Naive B cell (primary cell): ENCODE measurements around the gene PCBP3. TPM values are rescaled to one million over a fixed set of nuclear protein-coding genes. Genes with fewer than 3 reads are reported as not detected.
A peak's percentile ranks its signal among the peaks of the same experiment; 100 is the strongest.

ENCODE experiments used
- ATAC-seq, 2 donors: fragments of 150-1000 bp; cut with Tn5 transposase; 2 replicates each; pipeline ENCODE4 v1.10.0; 2021; ENCODE audit warnings: low read depth in 2 of 2, mild to moderate bottlenecking in 2 of 2, moderate library complexity in 2 of 2
- DNase-seq: peaks from one replicate; pipeline ENCODE4 v3.0.0; 2022
- H3K27ac Mint-ChIP-seq, 6 donors: one replicate each; pipeline ENCODE4 v1.8.0; 2020 to 2022; ENCODE audit warnings: mild to moderate bottlenecking in 6 of 6, mixed read lengths in 6 of 6, moderate library complexity in 5 of 6, inconsistent platforms in 2 of 6
- H3K27me3 Mint-ChIP-seq, 3 donors: one replicate each; pipeline ENCODE4 v1.8.0; 2021 to 2022; ENCODE audit warnings: mixed read lengths in 3 of 3, mild to moderate bottlenecking in 1 of 3
- H3K36me3 Mint-ChIP-seq, 2 donors: one replicate each; pipeline ENCODE4 v1.8.0; 2020 to 2022; ENCODE audit warnings: mixed read lengths in 2 of 2, inconsistent platforms in 1 of 2, mild to moderate bottlenecking in 1 of 2
- H3K4me1 Mint-ChIP-seq, 3 donors: one replicate each; pipeline ENCODE4 v1.8.0; 2020 to 2022; ENCODE audit warnings: mixed read lengths in 3 of 3, inconsistent platforms in 1 of 3, mild to moderate bottlenecking in 1 of 3, moderate library complexity in 1 of 3
- H3K4me3 Mint-ChIP-seq, 8 donors: one replicate each; pipeline ENCODE4 v1.8.0; 2020 to 2022; ENCODE audit warnings: mild to moderate bottlenecking in 8 of 8, mixed read lengths in 8 of 8, moderate library complexity in 8 of 8, inconsistent platforms in 2 of 8
- H3K9me3 Mint-ChIP-seq, 7 donors: one replicate each; pipeline ENCODE4 v1.8.0; 2020 to 2022; ENCODE audit warnings: mixed read lengths in 7 of 7, mild to moderate bottlenecking in 5 of 7, inconsistent platforms in 2 of 7, moderate library complexity in 1 of 7
- polyA plus RNA-seq, 6 donors: library from polyadenylated mRNA; unstranded; fragments of 300-500 nt; fragmentation: Illumina TruSeq; gene quantifications; one replicate each; pipeline ENCODE4 v1.2.3, GENCODE V29; 2021; ENCODE audit warnings: low read depth in 6 of 6

Gene PCBP3
- polyA plus RNA-seq, 6 donors from 2014 or later: 0.60 to 1.5 (median 0.93) TPM; not detected in 2

- Mint-ChIP-seq H3K27me3 (peaks cover 18 to 37% (median 26%) of the 10 kb centered on the region in 3 donors), H3K27ac (peak overlapping the region in 1 of 6 donors; percentile 64), H3K36me3 (no peaks in the 10 kb centered on the region), H3K4me3 (no peak overlapping the region), H3K9me3 (peaks cover 0 to 1% (median 0%) of the 10 kb centered on the region in 7 donors), H3K4me1 (peaks cover 5 to 8% (median 7%) of the 10 kb centered on the region in 3 donors)
- no peak for DNase-seq
- no peak for ATAC-seq
Measured at GRCh38 chr21:45979141-45979631, 335.7 kb downstream of the PCBP3 start.

DNA sequence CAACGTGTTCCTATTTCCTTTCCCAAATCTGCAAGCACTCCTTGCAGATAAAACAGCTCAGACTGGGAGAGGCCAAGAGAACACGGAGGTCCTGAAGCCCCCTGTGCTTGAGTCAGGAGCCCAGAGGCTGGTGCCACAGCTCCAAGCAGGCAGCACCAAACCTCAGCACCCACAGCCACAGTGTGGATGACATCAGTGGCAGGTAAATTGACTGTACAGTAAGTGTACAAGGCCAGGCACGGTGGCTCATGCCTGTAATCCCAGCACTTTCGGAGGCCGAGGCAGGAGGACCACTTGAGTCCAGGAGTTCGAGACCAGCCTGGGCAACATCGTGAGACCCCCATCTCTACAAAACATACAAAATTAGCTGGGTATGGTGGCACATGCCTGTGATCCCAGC is 336.1 kb downstream of the PCBP3 start:
- peak overlapping the region in 1 of 6 donors; percentile 64 for H3K27ac Mint-ChIP-seq
- H3K9me3 Mint-ChIP-seq: peaks cover 0 to 4% (median 1%) of the 10 kb centered on the region in 7 donors
- ATAC-seq: no peak
- H3K4me3 Mint-ChIP-seq: peak overlapping the region in 1 of 8 donors; percentile 61
- DNase-seq: no peak
- no peaks in the 10 kb centered on the region for H3K36me3 Mint-ChIP-seq
- peaks cover 4 to 10% (median 5%) of the 10 kb centered on the region in 3 donors for H3K4me1 Mint-ChIP-seq
- peaks cover 20 to 32% (median 31%) of the 10 kb centered on the region in 3 donors for H3K27me3 Mint-ChIP-seq

DNA sequence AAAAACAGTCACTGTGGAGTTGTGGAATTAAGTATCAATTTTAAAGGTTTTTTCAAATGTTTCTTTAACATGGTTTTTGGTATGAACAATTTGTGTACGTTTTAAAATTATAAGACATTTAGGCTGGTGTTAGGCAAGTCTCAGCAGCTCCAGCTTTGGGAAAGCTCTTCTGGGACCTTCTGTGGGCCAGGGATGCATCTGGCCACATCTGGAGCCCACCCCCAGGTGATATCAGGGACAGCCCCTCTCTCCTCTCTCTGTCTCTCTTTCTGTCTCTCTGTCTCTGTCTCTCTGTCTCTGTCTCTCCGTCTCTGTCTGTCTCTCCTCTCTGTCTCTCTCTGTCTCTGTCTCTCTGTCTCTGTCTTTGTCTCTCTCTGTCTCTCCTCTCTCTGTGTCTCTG is 336.7 kb downstream of the PCBP3 start:
- Mint-ChIP-seq H3K36me3 (no peaks in the 10 kb centered on the region), H3K27me3 (peaks cover 25 to 33% (median 26%) of the 10 kb centered on the region in 3 donors), H3K4me1 (peaks cover 5 to 11% (median 7%) of the 10 kb centered on the region in 3 donors), H3K9me3 (peaks cover 0 to 10% (median 1%) of the 10 kb centered on the region in 7 donors), H3K4me3 (peak overlapping the region in 1 of 8 donors; percentile 5), H3K27ac (no peak overlapping the region)
- ATAC-seq (no peak), DNase-seq (no peak)

DNA sequence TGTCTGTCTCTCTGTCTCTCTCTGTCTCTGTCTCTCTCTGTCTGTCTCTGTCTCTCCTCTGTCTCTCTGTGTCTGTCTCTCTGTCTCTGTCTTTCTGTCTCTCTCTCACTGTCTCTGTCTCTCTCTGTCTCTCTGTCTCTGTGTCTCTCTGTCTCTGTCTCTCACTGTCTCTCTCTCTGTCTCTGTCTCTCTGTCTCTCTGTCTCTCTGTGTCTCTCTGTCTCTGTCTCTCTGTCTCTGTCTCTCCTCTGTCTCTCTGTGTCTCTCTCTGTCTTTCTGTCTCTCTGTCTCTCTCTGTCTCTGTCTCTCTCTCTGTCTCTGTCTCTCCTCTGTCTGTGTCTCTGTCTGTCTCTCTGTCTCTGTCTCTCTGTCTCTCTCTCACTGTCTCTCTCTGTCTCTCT is 337.2 kb downstream of the PCBP3 start:
- ATAC-seq (no peak), DNase-seq (no peak)
- Mint-ChIP-seq H3K27ac (no peak overlapping the region), H3K27me3 (peaks cover 21 to 32% (median 22%) of the 10 kb centered on the region in 3 donors), H3K4me1 (peaks cover under 1 to 7% (median 4%) of the 10 kb centered on the region in 3 donors), H3K9me3 (peaks cover 0 to 11% (median 0%) of the 10 kb centered on the region in 7 donors), H3K4me3 (no peak overlapping the region), H3K36me3 (no peaks in the 10 kb centered on the region)

DNA sequence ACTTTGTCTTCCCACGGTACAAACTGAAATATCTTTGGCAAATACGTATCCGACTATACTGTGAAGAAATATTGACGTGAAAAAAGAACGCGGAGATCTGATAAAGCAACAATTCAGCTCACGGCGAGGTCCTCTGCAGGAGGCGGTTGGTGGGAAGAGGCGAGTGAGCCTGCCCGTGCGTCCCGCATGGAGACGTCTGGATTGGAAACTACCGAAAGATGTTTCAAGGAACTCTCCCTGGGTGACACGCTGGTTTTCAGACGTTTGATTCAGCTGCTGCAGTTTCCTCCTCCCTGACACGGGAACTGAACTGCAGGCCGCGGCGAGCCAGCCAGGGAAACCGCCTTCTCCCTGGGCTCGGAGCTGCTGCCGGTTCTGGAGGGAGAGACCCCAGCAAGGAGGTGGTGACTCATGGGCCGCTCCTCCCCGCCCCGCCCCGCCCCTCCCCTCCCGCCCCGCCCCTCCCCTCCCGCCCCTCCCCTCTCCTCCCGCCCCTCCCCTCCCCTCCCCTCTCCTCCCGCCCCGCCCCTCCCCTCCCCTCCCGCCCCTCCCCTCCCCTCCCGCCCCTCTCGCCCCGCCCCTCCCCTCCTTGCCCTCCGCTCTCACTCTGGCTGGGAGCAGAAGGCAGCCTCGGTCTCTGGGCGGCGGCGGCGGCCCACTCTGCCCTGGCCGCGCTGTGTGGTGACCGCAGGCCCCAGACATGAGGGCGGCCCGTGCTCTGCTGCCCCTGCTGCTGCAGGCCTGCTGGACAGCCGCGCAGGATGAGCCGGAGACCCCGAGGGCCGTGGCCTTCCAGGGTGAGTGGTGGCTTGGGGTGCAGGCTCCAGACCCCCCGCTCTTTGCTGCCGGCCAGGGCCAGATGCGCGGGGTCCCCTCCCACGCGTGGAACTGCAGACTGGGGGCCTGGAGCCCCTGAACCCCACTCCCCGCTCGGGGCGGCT is 337.9 kb downstream of the PCBP3 start, which contains the start of gene COL6A1:
COL6A1 (plus strand) TSS at position 620 of the 941 bp plus-strand sequence; CDS start at position 701, 81 bp downstream.
- ATAC-seq (peak; percentile 43 to 53), DNase-seq (peak; percentile 19)
- Mint-ChIP-seq H3K9me3 (peaks cover 0 to 11% (median 0%) of the 10 kb centered on the region in 7 donors), H3K4me1 (peaks cover 0 to 7% (median 4%) of the 10 kb centered on the region in 3 donors), H3K36me3 (no peaks in the 10 kb centered on the region), H3K4me3 (peak within 1 kb of the TSS in 4 of 8 donors; percentile 37 to 77 (median 54)), H3K27ac (no peak within 1 kb of the TSS), H3K27me3 (peaks cover 14 to 25% (median 14%) of the 10 kb centered on the region in 3 donors)

DNA sequence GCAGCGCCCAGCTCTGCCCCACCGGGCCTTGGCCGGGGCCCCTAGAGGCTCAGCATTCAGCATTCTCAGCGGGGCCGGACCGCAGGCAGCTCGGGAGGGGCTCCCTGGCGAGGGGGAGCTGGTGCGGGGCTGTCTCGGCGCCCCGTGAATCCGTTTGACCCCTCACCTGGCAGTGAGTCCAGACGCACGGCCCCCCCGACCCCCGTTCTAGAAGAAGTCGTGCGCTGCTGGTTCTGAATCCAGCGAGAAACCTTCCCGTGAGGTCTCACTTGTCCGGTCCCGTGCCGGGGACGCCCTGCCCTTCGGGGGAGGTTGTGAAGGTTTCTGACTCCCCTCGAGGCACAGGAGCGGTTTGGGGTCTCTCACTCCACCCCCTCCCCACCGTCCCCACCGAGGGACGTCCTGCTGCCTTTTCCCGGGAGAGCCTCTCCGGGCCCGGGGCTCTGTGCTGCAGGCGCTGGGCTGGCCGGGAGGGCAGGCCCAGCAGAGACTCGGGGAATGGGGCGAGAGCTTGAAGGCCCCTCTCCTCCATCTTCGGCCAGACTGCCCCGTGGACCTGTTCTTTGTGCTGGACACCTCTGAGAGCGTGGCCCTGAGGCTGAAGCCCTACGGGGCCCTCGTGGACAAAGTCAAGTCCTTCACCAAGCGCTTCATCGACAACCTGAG is 338.7 kb downstream of the PCBP3 start:
- H3K4me1 Mint-ChIP-seq: peaks cover 0 to 7% (median 4%) of the 10 kb centered on the region in 3 donors
- peaks cover 0 to 11% (median 0%) of the 10 kb centered on the region in 7 donors for H3K9me3 Mint-ChIP-seq
- peaks cover 13 to 23% (median 14%) of the 10 kb centered on the region in 3 donors for H3K27me3 Mint-ChIP-seq
- no peaks in the 10 kb centered on the region for H3K36me3 Mint-ChIP-seq
- H3K27ac Mint-ChIP-seq: no peak overlapping the region
- DNase-seq: no peak
- peak; percentile 4 to 27 for ATAC-seq
- peak overlapping the region in 4 of 8 donors; percentile 37 to 77 (median 54) for H3K4me3 Mint-ChIP-seq

- H3K27me3 Mint-ChIP-seq: peaks cover 13 to 21% (median 14%) of the 10 kb centered on the region in 3 donors
- no peak for DNase-seq
- ATAC-seq: no peak
- H3K4me1 Mint-ChIP-seq: peaks cover 0 to 7% (median 4%) of the 10 kb centered on the region in 3 donors
- peaks cover 0 to 11% (median 0%) of the 10 kb centered on the region in 7 donors for H3K9me3 Mint-ChIP-seq
- H3K27ac Mint-ChIP-seq: no peak overlapping the region
- H3K4me3 Mint-ChIP-seq: peak overlapping the region in 1 of 8 donors; percentile 37
- H3K36me3 Mint-ChIP-seq: no peaks in the 10 kb centered on the region
Measured at GRCh38 chr21:45982758-45983648, 339.5 kb downstream of the PCBP3 start.

DNA sequence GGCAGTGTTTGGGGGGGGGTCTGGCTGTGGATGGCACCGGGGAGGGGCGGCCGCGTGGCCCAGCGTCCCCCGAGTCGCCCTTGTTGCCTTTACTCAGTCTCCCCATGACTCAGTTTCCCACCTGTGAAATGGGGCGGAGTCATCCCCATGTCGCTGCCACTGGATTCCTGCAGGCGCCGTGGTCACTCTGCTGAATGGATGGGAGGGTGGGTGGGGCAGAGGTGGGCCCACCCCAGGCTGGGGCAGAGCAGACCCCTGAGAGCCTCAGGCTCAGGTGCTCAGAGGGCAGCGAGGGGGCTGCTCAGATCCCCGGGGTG is 340.1 kb downstream of the PCBP3 start:
- Mint-ChIP-seq H3K36me3 (no peaks in the 10 kb centered on the region), H3K27ac (no peak overlapping the region), H3K9me3 (peaks cover 0 to 11% (median 0%) of the 10 kb centered on the region in 7 donors), H3K4me1 (peaks cover 0 to 7% (median 4%) of the 10 kb centered on the region in 3 donors), H3K27me3 (peaks cover 8 to 15% (median 10%) of the 10 kb centered on the region in 3 donors), H3K4me3 (no peak overlapping the region)
- ATAC-seq (no peak), DNase-seq (no peak)

GRCh38 chr21:45983981-45984551 is 340.5 kb downstream of the PCBP3 start:
- peaks cover 6 to 15% (median 9%) of the 10 kb centered on the region in 3 donors for H3K27me3 Mint-ChIP-seq
- peaks cover 0 to 11% (median 0%) of the 10 kb centered on the region in 7 donors for H3K9me3 Mint-ChIP-seq
- peaks cover 0 to 7% (median 4%) of the 10 kb centered on the region in 3 donors for H3K4me1 Mint-ChIP-seq
- H3K27ac Mint-ChIP-seq: peak overlapping the region in 1 of 6 donors; percentile 29
- no peaks in the 10 kb centered on the region for H3K36me3 Mint-ChIP-seq
- DNase-seq (no peak), ATAC-seq (no peak)
- no peak overlapping the region for H3K4me3 Mint-ChIP-seq

- Mint-ChIP-seq H3K27me3 (peaks cover 2 to 15% (median 9%) of the 10 kb centered on the region in 3 donors), H3K9me3 (peaks cover 0 to 11% (median 0%) of the 10 kb centered on the region in 7 donors), H3K36me3 (no peaks in the 10 kb centered on the region), H3K4me3 (peak overlapping the region in 2 of 8 donors; percentile 51 to 70), H3K4me1 (peaks cover 0 to 7% (median 4%) of the 10 kb centered on the region in 3 donors), H3K27ac (peak overlapping the region in 2 of 6 donors; percentile 81 to 91)
- ATAC-seq: no peak
- no peak for DNase-seq
Measured at GRCh38 chr21:45984584-45985095, 341.1 kb downstream of the PCBP3 start.

GRCh38 chr21:45985471-45986315 is 342.2 kb downstream of the PCBP3 start:
- no peaks in the 10 kb centered on the region for H3K36me3 Mint-ChIP-seq
- ATAC-seq: no peak
- no peak overlapping the region for H3K4me3 Mint-ChIP-seq
- peaks cover 0 to 15% (median 9%) of the 10 kb centered on the region in 3 donors for H3K27me3 Mint-ChIP-seq
- H3K9me3 Mint-ChIP-seq: peaks cover 0 to 11% (median 0%) of the 10 kb centered on the region in 7 donors
- peaks cover 0 to 7% (median 4%) of the 10 kb centered on the region in 3 donors for H3K4me1 Mint-ChIP-seq
- DNase-seq: no peak
- no peak overlapping the region for H3K27ac Mint-ChIP-seq
